ENCODE results near the gene CNTN4. TPM values are rescaled to one million over a fixed set of nuclear protein-coding genes. Genes with fewer than 3 reads are reported as not detected.

CNTN4 gene
- total RNA-seq, 1 experiment from 2014 or later, result 1.6 TPM

DNA sequence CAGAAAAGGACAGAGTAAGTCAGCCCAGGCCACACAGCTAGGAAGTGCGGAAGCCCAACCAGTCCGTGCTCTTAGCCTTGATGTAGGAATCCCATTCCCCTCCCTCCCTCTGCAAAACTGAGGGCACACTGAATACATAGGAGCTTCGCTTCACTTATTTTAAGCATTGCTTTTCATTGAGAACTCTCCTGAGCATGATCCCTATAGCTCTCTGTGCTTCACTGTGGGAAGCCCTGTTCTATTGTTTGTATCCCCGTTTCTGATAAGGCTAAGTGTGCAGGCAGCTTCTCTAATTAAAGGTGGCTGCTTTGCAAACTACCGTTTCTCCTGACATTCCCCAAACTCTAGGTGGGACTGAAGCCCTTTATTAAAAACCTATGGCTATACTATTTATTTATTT lies 981.6 kb downstream of the CNTN4 start:
- WGBS (ENCODE audit: extremely low coverage, insufficient read length, low lambda C conversion rate), result no CpG with 5 or more reads among the region's 5 CpGs
- no peak overlapping the region for H3T11ph ChIP-seq (ENCODE audit: low read length)

More for the DNA sequence above, 981.6 kb downstream of the CNTN4 start:
- H3K27me3 Mint-ChIP-seq (ENCODE audit: low read depth), result no peaks in the 10 kb centered on the region; the same call in none of the 2 replicates
- no peaks in the 10 kb centered on the region for H3K23me2 ChIP-seq (ENCODE audit: insufficient read length, low read depth, low read length, poor library complexity, severe bottlenecking)
- no peak overlapping the region for H4K5ac ChIP-seq (ENCODE audit: insufficient read length, low read depth, low read length)
- H2BK5ac ChIP-seq (ENCODE audit: insufficient read length, low read length), result no peak overlapping the region
- no peaks in the 10 kb centered on the region for H3K79me1 ChIP-seq (ENCODE audit: insufficient read depth, low read depth, low read length, poor library complexity, severe bottlenecking)
- no peaks in the 10 kb centered on the region for H3K9me3 Mint-ChIP-seq
- no peak overlapping the region for H2AK5ac ChIP-seq (ENCODE audit: insufficient read length, low read length)
- H3K79me2 ChIP-seq (ENCODE audit: insufficient read depth, low read length), result no peaks in the 10 kb centered on the region
- H4K8ac ChIP-seq (replicated peaks; ENCODE audit: insufficient read length, low read depth, low read length), result no peak overlapping the region
- H2AFZ ChIP-seq (ENCODE audit: low read length), result no peak overlapping the region
- H2BK12ac ChIP-seq (ENCODE audit: insufficient read length, low read depth, low read length), result no peak overlapping the region
- no peaks in the 10 kb centered on the region for H3K9me3 ChIP-seq (ENCODE audit: control insufficient read depth, low read depth, low read length)
- TF ChIP-seq, protein P1, sequence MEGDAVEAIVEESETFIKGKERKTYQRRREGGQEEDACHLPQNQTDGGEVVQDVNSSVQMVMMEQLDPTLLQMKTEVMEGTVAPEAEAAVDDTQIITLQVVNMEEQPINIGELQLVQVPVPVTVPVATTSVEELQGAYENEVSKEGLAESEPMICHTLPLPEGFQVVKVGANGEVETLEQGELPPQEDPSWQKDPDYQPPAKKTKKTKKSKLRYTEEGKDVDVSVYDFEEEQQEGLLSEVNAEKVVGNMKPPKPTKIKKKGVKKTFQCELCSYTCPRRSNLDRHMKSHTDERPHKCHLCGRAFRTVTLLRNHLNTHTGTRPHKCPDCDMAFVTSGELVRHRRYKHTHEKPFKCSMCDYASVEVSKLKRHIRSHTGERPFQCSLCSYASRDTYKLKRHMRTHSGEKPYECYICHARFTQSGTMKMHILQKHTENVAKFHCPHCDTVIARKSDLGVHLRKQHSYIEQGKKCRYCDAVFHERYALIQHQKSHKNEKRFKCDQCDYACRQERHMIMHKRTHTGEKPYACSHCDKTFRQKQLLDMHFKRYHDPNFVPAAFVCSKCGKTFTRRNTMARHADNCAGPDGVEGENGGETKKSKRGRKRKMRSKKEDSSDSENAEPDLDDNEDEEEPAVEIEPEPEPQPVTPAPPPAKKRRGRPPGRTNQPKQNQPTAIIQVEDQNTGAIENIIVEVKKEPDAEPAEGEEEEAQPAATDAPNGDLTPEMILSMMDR (conservative IDR thresholded peaks at IDR 0.05), result no peak
- no peaks in the 10 kb centered on the region for H3K27me3 ChIP-seq (ENCODE audit: insufficient read depth, low read length)
- H3K18ac ChIP-seq (ENCODE audit: insufficient read length, low read depth, low read length), result no peak overlapping the region
- H3K4me2 ChIP-seq (ENCODE audit: insufficient read depth, insufficient read length, low read length), result no peak overlapping the region
- peaks cover 5% of the 10 kb centered on the region; the same call in 1 of the 2 replicates for H3K4me1 ChIP-seq (ENCODE audit: insufficient read depth, low read length)
- no peak overlapping the region for H3K27ac ChIP-seq (ENCODE audit: insufficient read length, low read depth, low read length)
- no peak overlapping the region for H3K23ac ChIP-seq (ENCODE audit: insufficient read length, low read depth, low read length)
- no peak overlapping the region for H2BK15ac ChIP-seq (ENCODE audit: low read depth, low read length)
- H3K9ac ChIP-seq (ENCODE audit: extremely low read depth, insufficient read length, low read length), result no peak overlapping the region
- no peak overlapping the region for H2BK120ac ChIP-seq (ENCODE audit: low read depth, low read length, poor library complexity, severe bottlenecking)
- no peak overlapping the region for H3K56ac ChIP-seq (ENCODE audit: insufficient read length, low read depth, low read length)
- no peak overlapping the region for H3K4me3 Mint-ChIP-seq
- no peak overlapping the region for H3K4ac ChIP-seq (ENCODE audit: low read depth, low read length)
- no peaks in the 10 kb centered on the region for H3K36me3 Mint-ChIP-seq (ENCODE audit: insufficient read depth in 1 of 3, low read depth in 3 of 3)
- no peaks in the 10 kb centered on the region for H4K20me1 ChIP-seq (ENCODE audit: control insufficient read depth, insufficient read depth, insufficient read length)
- H3K14ac ChIP-seq (ENCODE audit: insufficient read depth, low read length), result no peak overlapping the region
- H3K4me1 Mint-ChIP-seq, result peaks cover 28 to 43% of the 10 kb centered on the region in 2 experiments
- peak overlapping the region in 1 of 3 experiments; percentile 55; a peak in 2 of 7 replicates for H3K27ac Mint-ChIP-seq
- H4K91ac ChIP-seq (ENCODE audit: insufficient read length, low read depth, low read length), result no peak overlapping the region
- DNase-seq, result no peak
- no peak overlapping the region for H2BK20ac ChIP-seq (ENCODE audit: low read depth, low read length, poor library complexity, severe bottlenecking)

Measured in H9 (cell line).